Middle frontal gyrus (tissue), 1 donor: ENCODE results near the gene MADCAM1.
"Not testable (repeated sequence)": the region's sequence is repeated elsewhere in the genome, so short reads cannot be mapped to it uniquely, and the experiment has no call there.

Experiments used
- DNase-seq: peaks from one replicate; pipeline ENCODE4 v3.0.0-alpha.2; 2015; ENCODE audit warnings: low spot score; ENCODE audit errors: extremely low spot score

Gene MADCAM1

DNA sequence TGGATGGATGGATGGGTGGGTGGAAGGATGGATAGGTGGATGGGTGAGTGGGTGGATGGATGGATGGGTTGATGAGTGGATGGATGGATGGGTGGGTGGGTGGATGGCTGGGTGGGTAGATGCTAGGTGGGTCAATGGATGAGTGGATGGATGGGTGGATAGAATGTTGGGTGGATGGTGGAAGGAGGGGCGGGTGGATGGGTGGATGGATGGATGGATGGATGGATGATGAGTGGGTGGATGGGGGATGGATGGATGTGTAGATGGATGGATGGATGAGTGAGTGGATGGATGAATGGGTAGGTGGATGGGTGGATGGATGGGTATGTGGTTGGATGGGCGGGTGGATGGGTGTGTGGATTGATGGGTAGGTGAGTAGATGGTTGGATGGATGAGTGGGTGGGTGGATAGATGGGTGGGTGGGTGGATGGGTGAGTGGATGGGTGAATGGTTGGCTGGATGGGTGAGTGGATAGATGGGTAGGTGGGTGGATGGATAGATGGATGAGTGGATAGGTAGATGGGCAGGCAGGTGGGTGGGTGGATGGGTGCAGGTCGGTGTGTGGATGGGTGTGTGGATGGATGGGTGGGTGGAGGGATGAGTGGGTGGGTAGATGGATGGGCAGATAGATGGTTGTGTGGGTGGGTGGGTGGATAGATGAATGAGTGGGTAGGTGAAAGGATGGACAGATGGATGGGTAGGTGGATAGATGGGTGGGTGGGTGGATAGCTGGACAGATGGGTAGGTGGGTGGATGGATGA, 31.1 kb upstream of the MADCAM1 start:
- no peak for DNase-seq

DNA sequence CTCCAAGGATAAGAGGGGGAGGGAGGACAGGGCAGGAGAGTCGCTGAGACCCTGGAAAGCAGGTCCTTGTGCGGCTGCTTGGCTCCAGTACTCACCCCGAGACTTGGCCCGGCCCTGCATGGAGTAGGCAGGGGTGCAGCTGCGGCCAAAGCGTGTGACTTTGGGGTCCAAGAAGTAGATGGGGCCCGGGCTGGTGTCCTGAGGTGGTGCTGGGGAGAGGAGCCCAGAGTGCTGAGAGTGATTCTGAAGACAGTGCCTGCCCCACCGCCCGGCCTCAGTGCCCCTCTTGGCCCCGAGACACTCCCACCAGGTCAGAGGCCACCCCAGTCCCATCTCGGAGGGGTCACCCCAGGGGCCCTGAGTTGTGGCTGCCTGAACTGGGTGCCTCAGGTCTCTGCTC, 28.7 kb upstream of the MADCAM1 start:
- no peak for DNase-seq

DNA sequence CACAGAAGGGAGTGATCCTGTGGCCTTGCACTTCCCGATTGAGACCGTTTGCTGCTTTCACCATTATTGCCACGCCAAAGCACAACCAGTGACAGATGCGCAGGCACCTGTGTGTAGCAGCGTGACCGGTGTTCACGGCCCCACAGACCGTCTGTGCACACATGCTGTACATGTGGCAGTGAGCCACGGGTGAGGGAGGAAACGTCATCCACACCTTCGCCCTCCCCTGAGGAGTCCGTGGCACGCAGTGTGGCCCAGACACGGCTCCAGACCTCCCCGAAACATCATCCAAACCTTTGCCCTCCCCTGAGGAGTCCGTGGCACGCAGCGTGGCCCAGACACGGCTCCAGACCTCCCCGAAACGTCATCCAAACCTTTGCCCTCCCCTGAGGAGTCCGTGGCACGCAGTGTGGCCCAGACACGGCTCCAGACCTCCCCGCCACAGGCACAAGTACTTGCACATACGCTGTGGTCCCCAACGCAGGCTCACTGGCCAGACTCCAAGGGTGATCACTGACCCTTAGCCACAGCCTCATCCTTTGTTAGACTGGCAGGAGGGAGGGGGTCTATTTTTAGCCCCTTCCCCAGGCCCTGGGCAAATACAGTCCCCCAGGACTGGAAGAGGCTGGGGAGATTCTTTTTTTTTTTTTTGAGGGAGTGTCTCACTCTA, 27.6 kb upstream of the MADCAM1 start:
- DNase-seq: no peak

DNA sequence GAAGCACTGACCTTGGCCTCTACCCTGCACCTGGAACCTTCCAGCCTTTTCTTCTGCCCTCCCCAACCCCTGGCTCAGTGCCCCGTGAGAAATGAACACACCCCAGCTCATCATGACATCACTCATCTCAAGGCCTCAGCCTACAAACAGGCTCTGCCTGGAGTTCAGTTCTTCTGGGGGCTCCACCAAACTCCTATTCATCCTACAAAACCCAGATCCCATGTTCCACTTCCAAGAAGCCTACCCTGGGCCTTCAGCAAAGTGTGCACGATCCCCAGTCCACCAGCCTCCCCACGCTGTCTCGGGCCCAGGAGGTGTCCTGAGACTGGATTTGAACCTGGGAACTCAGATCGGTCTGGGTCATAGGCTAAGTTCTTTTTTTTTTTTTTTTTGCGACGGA, 26.5 kb upstream of the MADCAM1 start:
- no peak for DNase-seq

DNA sequence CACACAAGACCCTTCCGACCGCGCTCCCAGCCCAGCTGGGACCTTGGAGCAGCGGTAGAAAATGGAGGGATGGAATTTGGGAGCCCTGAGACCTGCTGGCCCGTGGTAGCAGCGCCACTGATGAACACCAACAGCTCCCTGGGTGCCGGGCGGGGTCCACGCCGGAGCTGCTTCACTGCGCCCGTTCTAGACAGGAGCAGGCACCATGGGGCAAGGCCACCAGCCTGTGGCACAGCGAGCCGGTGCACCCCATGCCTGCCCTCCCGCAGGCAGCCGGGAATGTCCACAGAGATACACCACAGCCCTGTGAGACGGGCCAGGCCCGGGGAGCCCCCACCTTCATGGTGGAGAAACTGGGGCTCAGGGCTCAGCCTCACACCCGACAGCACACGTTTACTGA, 25.6 kb upstream of the MADCAM1 start:
- DNase-seq: no peak

DNA sequence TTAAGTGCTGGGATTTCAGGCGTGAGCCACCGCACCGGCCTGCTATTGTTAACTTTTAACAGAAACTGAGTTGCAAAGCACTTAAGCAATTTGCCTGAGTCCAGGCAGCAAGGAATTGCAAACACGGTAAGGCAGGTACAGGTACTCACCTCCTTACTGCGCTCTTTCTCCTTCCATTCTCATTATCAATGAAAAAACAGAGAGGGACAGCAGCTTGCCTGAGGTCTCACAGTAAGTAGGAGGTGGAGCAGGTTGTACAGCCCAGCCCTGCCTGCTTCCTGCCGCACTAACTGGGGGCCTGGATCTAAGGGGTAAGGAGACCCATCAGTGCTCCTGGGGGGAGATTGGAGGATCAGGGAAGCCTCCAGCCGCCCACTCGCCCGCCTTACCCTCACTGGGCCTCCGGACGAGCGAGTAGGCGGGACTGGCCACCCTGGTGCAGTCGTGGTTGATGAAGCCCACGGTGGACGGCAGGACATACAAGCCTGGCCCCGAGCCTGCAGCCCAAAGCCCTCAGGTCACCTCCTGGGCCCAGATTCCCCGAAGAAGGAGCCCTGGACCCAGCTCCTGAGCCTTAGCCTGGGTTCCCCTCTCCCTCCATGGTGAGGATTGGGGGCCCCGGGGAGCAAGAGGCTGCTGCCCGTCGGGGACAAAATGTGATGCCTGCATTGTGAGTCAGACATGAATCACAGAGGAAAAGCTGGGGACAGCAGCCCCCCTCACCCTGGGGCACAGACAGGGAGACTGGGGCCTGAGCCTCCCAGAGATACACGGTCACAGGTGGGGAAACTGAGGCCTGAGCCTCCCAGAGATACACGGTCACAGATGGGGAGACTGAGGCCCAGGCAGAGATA, 24.1 kb upstream of the MADCAM1 start:
- no peak for DNase-seq

DNA sequence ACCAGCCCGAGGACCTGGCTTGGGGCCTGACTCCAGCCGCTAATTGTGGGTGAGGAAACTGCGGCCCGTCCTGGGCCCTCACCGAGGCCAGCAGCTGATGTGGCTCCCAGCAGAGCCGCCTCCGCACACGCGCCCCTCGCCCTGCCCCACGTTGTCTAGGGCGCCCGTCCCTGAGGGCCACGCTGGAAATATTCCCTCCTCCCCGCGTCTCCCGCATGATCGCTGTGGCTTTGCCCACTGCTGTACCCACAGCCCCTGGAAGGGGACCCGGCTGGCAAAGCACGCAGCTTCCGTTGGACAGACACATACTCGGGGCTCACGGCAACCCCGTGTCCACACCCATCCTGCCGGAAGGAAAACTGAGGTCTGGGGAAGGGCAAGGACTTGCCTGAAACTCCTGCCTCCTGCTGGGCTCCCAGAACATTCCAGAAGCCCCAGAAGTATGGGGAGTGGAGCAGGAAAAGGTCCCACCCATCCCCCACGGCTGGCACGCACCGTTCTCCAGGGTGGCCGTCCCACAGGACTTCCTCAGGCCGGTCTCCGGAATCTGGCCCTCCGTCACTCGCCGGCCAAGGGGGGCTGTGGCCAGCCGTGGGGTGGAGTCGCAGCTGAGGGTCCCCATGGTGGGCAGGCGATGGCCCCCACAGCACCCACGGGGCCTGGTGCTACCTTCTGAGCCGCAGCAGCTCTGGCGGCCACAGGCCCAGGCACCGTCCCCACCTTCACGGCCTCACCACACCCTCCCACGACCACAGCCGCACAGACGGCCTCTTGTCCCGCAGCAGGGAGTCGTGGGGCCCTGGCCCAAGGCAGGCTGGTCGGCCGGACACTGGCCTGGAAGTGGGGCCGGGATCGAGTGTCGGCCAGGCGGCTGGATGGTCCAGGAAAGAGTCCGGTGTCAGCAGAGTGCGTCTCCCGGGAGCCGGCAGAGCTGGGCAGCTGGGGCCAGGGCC, 21.9 kb upstream of the MADCAM1 start:
- no peak for DNase-seq

DNA sequence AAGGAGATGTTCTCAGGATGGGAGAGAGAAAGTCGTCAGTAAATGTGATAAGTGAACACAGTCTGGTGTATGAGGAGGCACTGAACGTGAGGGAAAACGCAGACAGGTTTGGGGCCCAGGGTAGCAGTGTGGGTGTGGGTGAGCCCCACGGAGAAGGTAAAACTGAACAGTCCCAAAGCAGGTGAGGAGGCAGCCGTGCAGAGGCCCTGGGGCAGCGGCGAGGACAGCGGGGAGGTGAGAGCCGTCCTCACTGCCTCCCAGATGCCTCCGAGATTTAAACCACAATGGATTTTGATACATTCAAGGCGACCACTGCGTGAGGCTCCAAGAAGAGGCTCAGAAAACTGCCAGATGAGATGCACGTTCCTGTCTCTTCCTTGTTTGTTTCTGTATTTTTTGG, 20.9 kb upstream of the MADCAM1 start:
- DNase-seq: no peak

DNA sequence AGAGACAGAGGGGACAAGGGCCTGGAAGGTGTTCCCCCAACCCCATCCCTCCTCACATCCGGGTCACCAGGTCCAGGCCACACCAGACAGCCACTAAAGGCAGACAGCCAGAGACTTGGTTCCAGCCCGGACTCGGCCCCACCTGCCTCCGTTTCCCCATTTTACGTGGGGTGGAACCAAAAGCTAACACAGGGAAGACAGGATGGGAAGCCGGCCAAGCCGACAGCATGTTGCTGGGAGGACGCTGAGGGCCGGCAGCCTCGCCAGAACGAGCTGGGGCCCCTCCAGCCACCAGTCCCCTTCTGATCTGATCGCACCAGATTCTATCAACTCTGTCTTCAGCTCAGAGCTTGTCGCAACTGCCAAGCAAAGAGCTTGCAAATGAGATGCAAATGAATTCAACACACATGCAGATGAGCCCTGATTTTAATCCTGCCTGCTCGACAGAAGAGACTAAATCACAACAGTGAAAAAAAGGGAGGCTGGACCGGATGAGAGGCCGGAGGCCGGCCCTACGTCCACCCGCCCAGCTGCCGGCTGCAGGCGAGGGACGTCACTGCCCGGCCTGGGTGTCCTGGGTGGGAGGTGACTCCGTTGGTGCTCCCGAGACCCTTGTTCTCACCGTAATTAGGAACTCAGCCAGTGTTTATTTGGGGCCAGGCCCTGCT, 17.9 kb upstream of the MADCAM1 start:
- no peak for DNase-seq

DNA sequence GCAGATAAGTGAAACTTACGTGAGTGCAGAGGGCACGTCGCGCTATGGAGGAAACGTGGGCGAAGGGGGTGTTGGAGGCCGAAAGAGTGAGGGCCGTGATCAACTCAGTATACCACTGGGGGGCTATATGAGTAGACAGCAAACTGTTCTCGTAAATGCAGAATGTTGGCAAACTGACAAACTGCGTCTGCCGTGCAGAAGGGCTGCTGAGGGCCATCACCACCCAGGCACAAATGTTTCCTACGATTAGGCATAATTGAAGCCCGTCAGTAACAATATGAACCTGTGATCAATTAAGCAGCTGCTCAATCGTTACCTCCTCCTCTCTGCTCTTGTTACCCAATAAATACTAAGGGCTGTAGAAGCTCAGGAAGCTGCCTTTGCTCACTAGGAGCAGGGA, 17.3 kb upstream of the MADCAM1 start:
- DNase-seq: no peak

DNA sequence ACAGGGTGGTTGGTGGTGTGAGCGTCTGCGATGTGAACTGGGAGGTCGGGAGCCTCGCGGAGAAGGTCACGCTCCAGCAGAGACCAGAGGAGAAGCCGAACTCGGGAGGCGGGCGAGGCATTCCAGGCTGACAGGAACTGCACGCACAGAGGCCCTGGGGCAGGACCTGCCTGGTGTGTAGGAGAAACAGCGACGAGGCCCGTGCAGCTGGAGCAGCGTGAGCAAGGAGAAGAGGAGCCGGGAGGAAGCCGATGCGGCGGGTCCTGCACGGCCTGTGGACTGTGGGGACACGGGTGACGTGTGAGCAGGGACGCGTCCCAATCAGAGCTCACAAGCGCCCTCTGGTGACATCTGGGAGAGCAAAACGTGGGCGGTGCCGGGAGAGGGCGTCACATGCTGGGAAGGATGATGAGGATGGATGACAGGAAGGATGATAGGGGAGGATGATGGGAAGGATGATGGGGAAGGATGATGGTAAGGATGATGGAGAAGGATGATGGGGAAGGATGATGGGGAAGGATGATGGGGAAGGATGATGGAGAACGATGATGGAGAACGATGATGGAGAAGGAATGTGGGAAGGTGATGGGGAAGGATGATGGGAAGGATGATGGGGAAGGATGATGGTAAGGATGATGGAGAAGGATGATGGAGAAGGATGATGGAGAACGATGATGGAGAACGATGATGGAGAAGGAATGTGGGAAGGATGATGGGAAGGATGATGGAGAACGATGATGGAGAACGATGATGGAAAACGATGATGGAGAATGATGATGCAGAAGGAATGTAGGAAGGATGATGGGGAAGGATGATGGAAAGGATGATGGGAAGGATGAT, 16.1 kb upstream of the MADCAM1 start:
- DNase-seq: no peak

DNA sequence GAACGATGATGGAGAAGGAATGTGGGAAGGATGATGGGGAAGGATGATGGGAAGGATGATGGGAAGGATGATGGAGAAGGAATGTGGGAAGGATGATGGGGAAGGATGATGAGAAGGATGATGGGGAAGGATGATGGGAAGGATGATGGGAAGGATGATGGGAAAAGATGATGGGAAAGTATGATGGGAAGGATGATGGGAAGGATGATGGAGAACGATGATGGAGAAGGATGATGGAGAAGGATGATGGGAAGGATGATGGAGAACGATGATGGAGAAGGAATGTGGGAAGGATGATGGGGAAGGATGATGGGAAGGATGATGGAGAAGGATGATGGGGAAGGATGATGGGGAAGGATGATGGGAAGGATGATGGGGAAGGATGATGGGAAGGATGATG, 15.2 kb upstream of the MADCAM1 start:
- not testable (repeated sequence) for DNase-seq

DNA sequence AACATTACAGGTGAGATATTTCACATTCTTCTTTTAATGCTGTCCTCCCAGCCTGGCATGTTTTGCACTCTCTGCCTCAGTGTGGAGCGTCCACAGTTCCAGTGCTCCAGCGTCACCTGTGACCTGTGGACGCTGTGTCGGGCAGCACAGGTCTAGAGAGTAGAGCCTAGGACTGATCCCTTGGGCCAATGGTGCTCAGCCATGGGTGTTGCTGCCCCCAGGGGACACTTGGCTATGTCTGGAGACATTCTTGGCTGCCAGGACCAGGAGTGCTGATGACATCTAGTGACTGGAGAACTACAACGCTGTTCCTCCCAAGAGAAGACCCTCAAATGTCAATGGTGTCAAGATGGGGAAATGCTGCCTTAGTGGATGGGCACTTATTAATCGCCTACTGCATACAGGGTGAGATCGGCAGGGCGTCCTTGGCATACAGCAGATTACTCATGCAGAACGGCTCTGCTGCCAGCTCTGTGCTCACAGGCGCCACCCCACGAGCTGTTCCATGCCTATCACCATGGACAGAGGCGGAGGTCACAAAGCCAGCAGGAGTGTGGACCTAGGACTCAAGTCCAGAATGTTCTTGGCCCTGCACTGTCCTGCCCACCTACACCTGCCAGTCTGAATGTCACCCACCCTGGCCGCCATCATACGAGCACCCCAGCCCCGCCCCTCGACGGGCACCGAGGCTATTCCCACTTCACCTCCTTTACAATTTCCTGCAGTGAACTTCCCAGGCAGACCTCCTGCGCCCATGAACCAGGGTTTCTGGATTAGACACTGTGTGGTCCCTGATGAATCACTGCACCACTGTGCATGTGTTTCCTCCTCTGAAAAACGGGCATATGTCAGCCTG, 13.9 kb upstream of the MADCAM1 start:
- DNase-seq: no peak

DNA sequence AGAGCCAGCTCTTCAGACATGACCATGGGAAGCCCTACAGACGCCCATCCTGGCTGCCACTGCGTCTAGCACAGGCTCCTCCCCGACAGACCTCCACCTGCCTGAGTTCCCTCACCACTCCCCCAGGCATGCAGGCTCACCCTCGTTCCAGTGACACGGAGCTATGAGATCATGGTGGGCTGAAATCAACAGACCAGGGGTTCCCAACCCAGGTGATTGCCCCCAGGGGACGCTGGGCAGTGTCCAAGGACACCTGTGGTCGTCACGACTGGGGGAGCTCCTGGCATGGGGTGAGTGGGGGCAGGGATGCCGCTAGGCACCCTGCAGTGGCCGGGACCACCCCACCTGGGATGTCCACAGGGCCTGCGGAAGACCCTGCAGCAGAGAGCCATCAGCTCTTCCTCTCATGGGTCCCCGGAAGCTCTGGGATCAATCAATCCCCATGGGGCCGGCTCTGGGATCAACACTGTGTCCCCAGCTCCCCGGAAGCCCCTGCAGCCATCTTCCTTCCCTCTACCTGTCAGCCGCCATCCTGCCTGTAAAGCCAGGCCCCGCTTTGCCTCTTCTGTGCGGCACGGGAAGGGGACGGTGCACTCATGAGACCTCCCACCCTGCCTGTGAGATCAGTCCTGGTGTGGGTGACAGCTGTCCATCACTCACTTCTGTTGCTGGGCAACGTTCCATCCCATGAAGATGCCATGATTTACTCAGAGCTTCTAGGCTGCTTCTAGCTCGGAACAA, 12.8 kb upstream of the MADCAM1 start:
- DNase-seq: no peak

DNA sequence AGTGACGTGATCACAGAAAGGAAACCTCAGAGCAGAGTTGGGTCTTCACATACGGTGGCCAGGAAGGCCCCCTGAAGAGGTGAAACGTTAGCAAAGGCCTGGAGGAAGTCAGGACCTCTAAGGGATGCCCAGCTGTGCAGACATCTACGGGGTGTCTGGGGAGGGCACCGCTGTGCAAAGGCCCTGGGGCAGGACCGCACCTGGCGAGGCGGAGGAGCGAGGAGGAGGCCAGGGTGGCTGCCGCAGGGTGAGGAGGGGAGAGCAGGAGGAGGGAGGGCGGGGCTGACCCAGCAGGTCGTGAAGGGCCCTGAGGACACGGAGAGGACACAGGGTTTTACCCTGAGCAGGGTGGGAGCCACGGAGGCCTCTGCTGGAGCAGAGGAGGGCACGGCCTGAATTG, 11.8 kb upstream of the MADCAM1 start:
- no peak for DNase-seq

DNA sequence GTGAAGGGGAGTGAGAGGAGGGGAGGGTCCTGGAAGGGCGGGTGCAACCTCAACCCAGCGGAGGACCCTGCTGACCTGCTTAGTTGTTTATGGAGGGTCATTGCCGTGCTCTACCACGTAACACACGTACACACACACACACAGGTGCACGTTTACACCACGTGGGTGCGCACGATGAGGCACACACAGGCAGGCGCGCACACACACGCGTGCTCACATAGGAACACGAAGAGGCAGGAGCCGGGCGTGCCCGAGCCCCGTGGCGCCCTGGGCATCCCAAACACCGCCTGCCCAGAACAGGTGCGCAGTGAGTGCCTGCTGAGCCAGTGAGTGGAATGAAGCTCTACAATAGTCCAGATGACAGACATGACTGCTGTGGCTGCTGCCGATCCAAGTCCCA, 11.2 kb upstream of the MADCAM1 start:
- DNase-seq: no peak

DNA sequence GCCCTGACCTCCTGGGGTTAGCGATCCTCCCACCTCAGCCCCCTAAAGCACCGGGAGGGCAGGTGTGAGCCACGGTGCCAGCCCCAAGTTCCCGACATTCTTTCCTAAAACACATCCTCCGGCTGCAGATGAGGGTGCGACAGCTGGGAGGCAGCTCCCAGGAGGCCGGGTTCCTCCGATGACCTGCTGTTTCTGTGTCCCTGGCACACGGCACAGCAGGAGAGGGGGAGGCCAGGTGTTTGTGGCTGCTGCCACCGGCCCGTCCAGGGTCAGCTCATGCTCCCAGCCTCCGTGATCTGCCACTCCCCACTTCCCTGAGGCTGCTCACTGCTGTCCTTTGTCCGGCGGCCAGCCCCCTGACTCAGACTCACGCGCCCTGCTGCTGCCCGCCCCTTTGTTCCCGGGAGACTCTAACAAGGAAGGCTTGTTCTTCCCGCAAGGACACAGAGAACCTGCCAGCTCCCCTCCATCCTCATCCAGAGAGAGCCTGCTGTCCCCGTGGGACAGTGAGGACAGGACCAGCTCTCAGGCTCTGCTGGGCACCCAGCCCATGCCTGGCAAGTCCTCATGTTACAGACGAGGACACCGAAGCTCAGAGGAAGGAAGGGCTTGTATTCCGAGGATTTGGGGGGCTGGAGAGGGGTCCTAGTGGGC, 10.6 kb upstream of the MADCAM1 start:
- DNase-seq: no peak
